GM21526 (cell line): Measurements from ENCODE around the gene ACSF2.
"Not testable (repeated sequence)": the region's sequence is repeated elsewhere in the genome, so short reads cannot be mapped to it uniquely, and the experiment has no call there.

Source experiments
- ATAC-seq: cut with Tn5 transposase; IDR thresholded peaks from one replicate; pipeline ENCODE4 v1.9.1; 2021; ENCODE audit warnings: moderate library complexity; ENCODE audit not compliant: unreplicated experiment, low FRiP score

The ACSF2 gene

GRCh38 chr17:50461550-50462132, 35.6 kb downstream of the ACSF2 start:
- no peak for ATAC-seq

GRCh38 chr17:50462446-50462845, 36.4 kb downstream of the ACSF2 start:
- ATAC-seq: no peak

DNA sequence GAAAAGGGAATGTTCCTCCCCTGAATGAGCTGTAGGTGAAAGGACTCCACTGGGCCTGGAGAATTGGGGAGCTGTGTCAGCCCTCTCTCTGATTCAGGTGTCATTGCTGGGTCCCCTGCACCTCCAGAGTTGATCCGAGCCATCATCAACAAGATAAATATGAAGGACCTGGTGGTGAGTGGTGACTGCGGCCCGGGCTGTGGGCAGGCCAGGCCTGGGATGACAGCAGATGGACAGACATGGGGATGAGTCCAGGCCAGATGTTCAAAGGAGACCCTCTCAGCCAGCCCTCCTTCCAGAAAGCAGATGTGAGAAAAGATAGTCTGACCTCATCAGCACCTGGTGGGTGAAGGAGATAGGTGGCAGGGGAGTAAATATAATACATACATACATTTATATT, 38.1 kb downstream of the ACSF2 start:
- ATAC-seq: no peak

DNA sequence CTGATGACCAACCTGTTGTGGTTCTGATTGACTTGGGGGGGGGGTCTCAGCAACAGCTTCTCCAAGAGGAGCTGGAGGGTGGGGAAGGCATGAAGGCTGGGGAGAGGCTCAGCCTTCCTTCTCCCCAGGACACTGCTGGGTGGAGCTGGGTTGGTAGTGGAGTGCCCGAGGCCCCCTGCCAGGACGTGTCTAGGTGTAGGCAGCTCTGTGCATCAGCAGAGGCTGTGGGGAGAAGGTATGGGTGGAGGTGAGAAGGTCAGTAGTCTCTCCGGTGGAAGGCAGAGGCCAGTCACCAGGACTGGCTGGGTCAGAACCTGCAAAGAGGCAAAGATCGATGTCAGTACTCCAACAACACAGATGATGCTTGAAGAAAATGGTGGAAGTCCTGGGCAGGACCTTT, 38.7 kb downstream of the ACSF2 start:
- no peak for ATAC-seq

DNA sequence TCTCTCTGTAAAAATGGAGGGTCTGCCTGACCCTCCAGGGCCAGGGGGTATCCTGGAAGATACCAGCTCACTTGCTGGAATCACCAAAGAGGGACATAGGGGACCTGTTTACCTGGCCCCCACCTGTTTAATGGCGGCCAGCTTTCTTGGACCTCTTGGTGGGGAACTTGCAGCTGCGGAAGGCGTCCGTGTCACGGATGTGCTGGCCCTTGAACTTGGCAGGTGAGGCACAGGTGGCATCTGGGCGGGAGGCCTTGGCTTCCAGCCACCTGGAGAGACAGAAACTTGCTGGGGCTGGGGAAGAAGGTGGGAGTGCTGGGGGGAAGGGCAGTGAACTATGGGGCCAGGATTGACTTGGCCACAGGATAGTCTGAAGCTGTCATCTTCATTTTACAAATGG, 39.2 kb downstream of the ACSF2 start:
- ATAC-seq: no peak

DNA sequence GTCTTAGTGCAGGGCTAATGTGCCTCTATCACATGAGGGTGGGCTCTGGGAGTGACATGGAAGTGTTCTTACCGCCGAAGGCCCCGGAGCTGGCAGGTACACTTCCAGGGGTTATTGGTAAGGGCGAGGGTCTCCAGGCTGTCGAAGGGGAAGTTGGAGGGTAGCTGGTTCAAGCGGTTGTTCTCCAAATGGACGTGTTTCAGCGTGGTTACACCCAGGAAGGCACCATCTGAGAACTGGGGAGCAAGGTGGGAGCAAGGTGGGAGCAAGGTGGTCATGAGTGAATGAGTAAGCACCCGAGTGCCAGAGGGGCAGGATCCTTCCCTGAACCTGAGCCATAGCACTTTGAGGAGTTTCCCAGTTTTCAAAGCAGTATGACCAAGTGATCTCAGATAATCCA, 39.6 kb downstream of the ACSF2 start:
- no peak for ATAC-seq

DNA sequence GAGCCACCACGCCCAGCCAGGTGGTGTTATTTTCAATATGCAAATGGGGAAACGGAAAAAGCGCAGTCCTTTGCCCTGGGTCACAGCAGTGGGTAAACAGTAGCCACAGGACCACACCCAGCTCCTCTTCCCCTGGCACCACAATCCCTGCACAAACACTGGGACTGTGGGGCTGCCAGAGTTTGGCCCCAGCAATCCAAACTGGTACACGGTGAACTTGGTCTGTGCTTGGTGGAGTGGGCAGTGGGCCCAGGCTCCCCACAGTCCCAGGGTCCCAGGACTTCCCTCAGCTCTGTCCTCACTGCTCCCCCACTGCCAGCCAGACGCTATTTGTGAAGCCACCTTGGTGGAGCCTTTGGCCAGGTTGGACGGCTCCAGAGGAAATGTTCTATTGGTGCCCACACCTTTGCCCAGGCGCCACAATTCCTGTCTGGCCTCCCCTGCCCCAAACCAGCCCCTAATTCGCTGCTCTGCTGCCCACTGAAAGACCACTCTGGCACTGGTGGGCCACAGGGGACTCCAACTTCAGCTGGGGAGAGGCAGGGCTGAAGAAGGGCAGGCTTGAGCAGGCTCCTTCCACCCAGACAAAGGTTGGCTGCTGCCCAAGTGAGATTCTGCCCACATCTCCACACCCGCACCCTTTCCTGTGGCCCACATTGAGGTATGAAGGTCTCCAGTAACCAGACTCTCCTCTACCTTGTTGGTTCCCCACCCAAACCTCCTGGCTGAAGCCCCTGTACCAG, 40.5 kb downstream of the ACSF2 start:
- ATAC-seq: no peak

GRCh38 chr17:50467114-50467854, 41.3 kb downstream of the ACSF2 start:
- ATAC-seq: no peak

DNA sequence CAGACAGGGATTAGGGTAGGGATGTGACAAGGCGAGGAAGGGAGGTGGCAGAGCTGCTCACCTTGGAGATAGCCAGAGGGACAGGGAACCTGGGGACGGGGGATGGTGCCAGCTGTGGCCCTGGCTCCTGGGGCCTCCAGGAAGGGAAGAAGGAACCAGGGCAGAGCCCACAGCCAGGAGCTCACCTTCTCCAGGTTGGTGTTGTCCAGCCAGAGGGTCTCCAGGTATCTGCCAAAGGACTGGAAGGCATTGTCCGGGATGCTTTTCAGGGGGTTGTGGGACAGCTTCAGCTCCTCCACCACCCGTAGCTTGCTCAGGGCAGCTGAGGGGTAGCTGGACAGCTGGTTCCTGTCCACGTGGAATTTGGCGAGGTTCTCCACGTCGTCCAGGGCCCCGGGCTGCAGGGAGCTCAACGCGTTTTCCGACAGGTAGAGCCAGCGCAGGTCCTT, 41.9 kb downstream of the ACSF2 start:
- no peak for ATAC-seq

DNA sequence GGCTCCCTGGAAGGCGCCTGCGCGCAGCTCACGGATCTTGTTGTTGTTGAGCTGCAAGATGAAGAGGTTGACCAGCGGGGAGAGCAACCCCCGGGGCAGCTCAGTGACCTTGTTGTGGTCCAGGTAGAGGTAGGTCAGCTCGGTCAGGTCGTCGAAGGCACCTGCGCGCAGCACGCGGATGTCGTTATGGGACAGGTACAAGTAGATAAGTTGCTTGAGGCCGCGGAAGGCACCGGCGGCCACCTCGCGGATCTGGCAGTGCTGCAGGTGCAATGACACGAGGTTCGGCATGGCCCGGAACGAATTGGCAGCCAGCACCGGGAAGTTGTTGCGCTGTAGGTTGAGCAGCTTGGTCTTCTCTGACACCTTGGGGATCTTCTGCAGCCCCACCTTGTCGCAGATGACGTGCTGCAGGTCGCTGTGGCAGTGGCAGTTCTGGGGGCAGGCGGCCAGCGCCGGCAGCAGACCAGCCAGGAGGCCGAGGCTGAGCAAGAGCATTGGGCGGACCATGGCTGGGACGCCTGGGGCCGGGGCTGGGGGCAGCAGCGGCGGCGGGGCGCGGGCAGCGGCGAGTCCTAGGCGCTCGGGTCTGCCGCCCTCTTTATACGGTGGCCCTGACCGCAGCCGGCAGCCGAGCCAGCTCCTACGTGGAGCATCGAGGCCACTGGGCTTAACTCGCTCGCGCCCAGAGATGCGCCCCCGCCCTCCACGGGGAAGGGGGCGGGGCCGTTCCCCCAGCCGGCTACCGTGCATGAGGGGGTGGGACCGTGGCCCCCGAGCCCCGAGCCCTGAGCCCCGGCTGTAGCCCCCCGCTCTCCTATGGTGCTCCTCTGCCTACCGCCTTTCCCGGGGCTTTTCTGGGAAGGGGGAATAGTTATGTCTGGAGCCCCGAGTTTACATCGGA, 42.5 kb downstream of the ACSF2 start, which contains the start of gene CHAD:
TSS of gene CHAD (minus strand) at position 577 of the 904 bp plus-strand sequence. CDS start at position 510, 67 bp downstream.
- no peak for ATAC-seq

DNA sequence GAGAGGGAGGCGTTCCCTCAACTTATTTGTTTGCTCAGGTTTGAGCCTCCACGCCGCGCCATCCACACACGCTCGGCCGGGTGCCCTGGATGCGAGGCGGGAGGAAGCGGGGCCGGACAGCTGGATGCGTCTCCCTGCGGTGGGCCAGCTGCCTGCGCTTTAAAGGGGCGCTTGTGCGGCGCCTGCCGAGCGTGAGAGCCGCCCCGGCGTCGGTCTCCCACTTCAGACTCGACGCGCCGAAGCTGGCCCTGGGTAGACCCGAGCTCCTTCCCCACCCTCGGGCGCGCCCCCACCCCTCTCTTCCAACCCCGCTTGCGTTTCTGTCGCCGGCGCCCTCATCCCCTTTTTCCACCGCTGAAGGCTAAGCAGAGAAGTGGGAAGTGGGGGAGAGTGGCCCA, 43.2 kb downstream of the ACSF2 start:
- no peak for ATAC-seq

DNA sequence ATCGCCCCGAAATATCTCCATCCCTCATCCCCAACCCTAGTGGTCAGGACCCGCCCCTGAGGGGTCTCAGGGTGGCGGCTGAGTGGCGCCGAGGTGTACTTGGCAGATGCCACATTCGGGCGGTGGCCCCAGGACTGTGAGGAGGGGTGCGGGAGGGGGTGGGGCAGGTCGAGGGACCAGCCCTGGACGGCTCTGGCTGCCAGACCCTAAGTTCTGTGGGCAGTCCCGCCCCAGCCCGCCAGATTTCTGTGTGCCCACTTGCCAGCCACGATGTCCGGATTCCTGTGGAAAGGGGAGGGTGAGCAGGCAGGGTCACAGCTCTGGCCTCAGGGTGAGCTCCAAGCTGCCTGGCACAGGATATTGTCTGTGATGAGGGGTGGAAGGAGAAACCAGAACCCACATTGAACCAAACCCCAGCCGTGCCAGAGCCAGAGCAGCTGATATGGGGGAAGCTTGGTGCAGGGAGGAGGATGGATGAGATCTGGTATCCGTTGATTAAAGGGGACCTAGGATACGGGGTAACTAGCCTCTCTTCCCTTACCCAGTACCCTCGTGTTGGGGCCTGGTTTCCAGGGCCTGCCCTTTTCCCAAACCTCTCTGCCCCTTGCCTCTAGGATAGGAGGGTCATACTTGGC, 43.8 kb downstream of the ACSF2 start:
- no peak for ATAC-seq

DNA sequence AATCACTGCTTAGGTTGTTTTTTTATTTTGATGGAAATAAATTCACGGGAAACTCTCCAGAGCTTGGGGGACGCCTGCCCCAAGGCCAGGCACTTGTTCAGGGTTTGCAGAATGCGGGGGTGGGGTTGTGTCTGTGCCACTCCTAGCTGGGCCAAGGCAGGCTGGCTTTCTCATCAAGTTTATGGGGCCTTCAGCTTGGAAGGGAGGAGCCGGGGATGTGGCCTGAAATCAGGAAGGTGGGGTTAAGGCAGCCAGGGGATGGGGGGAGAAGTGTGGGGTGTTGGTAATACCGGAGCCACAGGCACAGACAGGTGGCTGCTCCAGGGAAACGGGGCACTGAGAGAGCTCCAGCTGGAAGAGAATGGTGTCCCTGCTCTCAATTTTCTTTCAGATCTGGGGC, 44.4 kb downstream of the ACSF2 start:
- no peak for ATAC-seq

- ATAC-seq: no peak
These were observed 45.2 kb downstream of the ACSF2 start for GRCh38 chr17:50471009-50471905.

DNA sequence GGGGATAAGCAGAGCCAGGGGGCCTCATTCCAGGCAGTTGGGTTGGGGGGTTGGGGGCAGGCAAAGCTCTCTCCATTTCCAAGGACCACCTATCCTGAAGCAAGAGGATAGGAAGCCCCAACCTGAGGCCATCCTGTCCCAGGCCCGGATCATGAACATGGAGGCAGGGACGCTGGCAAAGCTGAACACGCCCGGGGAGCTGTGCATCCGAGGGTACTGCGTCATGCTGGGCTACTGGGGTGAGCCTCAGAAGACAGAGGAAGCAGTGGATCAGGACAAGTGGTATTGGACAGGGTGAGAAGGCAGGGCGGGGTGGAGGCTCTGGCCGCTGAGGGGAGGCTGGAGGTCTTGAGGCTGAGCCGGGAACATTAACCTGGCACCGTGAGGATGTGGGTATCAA, 46.3 kb downstream of the ACSF2 start:
- no peak for ATAC-seq

DNA sequence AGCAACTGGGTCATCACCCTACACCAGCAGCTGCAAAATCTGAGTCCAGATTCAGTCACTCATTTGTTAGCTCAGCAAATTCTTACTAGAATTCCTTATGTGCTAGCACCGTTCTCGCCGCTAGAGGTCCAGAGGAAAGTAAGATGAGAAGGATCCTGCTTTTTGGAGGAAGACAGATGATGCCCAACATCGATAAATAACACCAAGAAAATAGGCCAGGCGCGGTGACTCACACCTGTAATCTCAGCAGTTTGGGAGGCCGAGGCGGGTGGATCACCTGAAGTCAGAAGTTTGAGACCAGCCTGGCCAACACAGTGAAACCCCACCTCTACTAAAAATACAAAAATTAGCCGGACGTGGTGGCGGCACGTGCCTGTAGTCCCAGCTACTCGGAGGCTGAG, 46.7 kb downstream of the ACSF2 start:
- not testable (repeated sequence) for ATAC-seq

GRCh38 chr17:50473901-50474300, 47.9 kb downstream of the ACSF2 start:
- ATAC-seq: no peak

DNA sequence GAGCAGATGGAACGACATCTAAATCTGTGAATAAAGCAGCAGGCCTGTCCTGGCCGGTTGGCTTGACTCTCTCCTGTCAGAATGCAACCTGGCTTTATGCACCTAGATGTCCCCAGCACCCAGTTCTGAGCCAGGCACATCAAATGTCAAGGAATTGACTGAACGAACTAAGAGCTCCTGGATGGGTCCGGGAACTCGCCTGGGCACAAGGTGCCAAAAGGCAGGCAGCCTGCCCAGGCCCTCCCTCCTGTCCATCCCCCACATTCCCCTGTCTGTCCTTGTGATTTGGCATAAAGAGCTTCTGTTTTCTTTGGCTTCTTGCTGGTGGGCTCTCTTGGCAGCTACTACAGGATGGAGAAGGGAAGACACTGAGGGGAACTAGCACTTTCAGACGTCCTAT, 48.5 kb downstream of the ACSF2 start:
- no peak for ATAC-seq

DNA sequence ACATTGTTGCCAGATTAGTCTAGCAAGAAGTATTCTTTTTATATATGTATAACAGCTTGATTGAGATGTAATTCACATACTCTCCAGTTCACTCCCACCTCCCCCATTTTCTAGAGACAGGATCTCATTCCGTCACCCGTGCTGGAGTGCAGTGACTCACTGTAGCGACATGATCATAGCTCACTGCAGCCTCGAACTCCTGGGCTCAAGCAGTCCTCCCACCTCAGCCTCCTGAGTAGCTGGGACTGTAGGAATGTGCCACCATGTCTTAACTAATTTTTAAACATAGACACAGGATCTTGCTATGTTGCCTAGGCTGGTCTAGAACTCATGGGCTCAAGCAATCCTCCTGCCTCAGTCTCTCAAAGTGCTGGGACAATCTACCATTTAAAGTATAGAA, 49.3 kb downstream of the ACSF2 start:
- ATAC-seq: no peak
